ENCODE results near the gene FARP2. TPM values are rescaled to one million over a fixed set of nuclear protein-coding genes. Genes with fewer than 3 reads are reported as not detected.
A peak's percentile ranks its signal among the peaks of the same experiment; 100 is the strongest.
"Not testable (repeated sequence)": the region's sequence is repeated elsewhere in the genome, so short reads cannot be mapped to it uniquely, and the experiment has no call there.

Gene FARP2
- 36.3 and 38.6 TPM in 2 replicates for total RNA-seq (2014; rRNA removed; shearing (Covaris generic))

DNA sequence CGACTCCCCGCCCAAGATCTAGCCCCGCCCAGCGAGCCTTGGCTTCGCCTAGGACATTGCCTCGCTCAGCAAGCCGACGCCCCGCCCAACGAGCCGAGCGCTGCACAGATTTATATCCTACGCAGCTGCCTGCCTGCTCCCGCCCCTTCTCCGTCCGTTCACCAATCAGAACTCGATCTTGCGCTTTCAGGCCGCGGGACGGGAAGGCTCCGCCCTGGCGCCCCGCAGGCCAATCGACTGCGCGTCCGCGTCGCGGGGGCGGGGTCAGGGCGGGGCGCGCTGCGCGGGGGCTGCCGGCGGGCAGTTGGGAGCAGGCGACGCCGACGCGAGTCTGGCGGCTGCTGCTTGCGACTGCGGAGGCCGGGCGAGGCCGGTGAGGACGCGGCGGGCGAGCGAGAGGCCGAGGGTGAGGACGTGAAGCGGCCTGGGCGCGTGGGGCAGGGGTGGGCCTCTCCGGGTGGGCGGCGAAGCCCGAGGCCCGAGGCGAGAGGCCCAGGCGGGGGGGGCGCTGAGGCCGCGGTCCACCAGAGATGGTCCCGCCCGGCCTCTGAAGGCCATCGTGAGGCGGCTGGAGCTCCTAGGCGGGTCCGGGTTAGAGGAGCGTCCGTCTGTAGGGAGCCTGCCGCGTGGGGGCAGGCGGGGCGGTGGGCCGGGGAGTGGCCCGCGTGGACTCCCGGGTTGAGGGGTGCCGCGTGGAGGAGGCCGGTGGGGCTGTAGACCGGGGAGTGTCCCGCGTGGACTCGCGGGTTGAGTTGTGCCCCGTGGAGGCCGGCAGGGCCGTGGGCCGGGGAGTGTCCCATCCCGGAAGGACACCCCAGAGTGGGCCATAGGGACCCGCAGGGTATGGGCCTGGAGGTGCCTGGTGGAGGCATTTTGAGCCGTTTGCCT is at the start of gene FARP2:
Gene FARP2 (plus strand): TSS at position 303 of the 888 bp plus-strand sequence. CDS start 16,823 bp downstream, outside the sequence.
- in situ Hi-C loops (cut with HindIII; ENCODE audit: low sequenced_read_pairs) = no loop called here

DNA sequence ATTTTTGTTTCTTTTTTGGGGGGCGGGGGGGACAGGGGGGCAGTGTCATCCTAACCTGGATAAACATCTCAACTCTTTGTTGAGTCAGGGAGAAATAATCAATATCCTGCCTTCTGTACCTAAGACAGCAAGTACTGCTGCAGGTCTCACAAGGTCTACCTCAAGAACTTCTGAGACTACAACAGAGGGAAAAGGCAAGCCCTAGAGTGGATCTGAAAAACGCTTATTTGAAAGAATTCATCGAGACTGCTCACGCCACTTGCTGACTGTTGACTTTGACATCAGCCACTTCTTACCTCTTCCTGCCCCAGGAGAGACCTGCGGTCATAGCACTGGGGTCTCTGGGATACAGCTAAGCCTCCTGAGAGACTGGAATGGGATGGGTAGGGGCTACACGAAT is 49.0 kb upstream of the FARP2 start:
- in situ Hi-C loops (cut with HindIII; ENCODE audit: low sequenced_read_pairs) = no loop called here
- no peak for DNase-seq (ENCODE audit: low spot score)

More for the DNA sequence above, at the start of gene FARP2:
- DNase-seq (ENCODE audit: low spot score) = peak; percentile 100

GRCh38 chr2:241308267-241308666 is 47.8 kb upstream of the FARP2 start:
- in situ Hi-C loops (cut with HindIII; ENCODE audit: low sequenced_read_pairs) = no loop called here
- no peak for DNase-seq (ENCODE audit: low spot score)

DNA sequence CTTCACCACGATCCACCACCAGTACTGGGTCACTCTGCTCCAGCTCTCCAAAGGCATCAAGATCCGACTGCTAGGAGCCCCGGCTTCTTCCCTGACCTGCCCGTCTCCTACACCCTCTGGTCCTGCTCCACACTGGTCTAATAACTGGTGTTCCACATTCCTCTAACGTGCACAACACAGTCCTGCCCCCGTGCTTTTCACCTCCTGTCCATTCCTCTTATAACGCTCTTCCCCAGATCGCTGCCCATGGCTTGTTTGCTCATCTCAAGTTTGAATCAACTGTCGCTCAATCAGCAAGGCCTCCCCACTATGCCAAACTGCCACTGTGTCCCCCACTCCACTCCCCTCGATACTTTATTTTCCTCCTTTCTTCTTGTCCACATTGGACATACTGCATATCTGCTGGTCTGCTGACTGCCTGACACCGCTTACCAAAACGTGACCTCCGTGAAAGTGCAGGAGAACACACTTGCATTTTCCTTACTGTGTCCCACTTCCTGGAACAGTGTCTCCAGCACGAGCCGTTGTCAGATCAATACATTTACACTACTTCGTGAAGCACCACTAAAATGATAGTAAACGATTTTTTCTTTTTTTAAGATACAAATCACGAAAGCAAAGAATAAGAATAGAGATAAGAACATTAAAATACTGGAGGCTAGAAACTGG is 47.1 kb upstream of the FARP2 start:
- DNase-seq (ENCODE audit: low spot score) = no peak
- in situ Hi-C loops (cut with HindIII; ENCODE audit: low sequenced_read_pairs) = no loop called here

DNA sequence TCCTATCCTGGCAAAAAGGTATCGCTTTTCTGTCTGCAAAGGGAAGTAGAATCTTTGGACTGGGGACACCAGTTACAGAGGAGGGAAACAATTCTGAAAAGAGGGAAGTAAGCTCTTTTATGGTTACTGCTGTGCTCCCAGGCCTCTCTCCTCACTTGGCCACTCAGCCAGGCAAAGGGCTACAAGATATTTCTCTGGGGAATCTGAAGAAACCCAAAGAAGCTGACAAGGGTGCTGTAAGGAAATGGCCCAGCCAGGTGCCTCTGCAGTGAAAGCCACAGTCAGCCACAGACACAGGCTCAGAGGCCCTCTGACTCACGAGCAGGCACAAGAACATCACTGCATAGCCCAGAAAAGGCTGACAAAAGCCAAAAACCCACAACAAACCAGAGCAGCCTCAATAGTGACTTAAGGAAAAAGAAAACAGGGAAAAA is 46.4 kb upstream of the FARP2 start:
- in situ Hi-C loops (cut with HindIII; ENCODE audit: low sequenced_read_pairs) = no loop called here
- DNase-seq (ENCODE audit: low spot score) = no peak

DNA sequence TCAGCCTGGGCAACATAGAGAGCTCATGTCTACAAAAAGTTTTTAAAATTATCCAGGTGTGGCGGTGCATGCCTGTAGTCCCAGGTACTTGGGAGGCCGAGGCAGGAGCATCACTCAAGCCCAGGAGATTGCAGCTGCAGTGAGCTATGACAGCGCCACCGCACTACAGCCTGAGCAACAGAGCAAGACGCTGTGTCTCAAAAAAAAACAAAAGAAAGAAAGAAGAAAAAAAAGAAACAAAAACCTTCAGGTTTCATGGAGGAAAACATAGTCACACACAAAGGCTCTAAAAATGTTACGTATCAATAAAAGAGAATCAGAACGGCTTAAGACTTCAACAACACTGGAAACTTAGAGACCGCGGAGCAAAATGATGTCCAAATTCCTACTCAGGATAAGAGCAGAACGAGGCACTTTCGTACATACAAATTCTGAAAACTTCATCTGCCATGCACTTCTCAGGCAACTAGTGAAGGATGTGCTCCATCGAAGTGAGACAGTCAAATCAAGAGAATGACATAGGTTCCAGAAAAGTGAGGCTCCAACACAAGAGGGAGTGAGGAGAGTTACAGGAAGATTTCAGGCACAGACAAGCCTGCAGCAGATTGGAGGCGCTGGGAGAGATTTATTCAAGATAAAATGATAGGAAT is 45.0 kb upstream of the FARP2 start:
- in situ Hi-C loops (cut with HindIII; ENCODE audit: low sequenced_read_pairs) = no loop called here
- DNase-seq (ENCODE audit: low spot score) = no peak

- no peak for DNase-seq (ENCODE audit: low spot score)
- in situ Hi-C loops (cut with HindIII; ENCODE audit: low sequenced_read_pairs) = no loop called here
These were observed 44.0 kb upstream of the FARP2 start for GRCh38 chr2:241312082-241312481.

DNA sequence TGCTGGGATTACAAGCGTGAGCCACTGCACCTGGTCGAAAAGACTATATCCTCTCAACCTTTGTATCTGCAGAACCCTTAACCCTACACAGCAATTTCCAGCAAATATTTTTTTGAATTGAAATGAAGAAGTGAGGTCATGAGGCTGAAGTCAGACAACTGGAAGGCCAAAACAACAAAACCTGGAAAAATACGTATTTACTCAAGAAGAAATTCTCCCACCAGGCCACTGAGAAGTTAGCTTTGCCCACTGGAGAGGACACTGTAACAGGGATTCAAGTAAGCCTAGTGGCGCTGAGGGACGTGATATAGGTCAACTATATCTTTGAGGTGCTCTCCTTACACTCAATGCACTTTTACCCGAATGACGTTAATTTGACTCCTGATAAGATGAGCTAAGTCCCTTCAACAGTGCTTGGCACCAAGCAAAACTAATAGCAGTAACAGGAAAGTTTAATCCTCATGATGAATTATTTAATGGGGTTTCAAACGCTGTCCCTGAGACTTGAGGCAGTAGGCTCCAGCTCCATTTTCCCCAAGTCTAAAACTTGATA is 42.5 kb upstream of the FARP2 start:
- no peak for DNase-seq (ENCODE audit: low spot score)
- in situ Hi-C loops (cut with HindIII; ENCODE audit: low sequenced_read_pairs) = no loop called here

GRCh38 chr2:241314226-241315092 is 41.6 kb upstream of the FARP2 start:
- no peak for DNase-seq (ENCODE audit: low spot score)
- in situ Hi-C loops (cut with HindIII; ENCODE audit: low sequenced_read_pairs) = no loop called here

GRCh38 chr2:241315093-241315878 is 40.8 kb upstream of the FARP2 start, which contains the start of gene HDLBP:
HDLBP (minus strand) TSS chr2:241315672; CDS start chr2:241266869, 48,803 bp downstream.
- peak; percentile 96 for DNase-seq (ENCODE audit: low spot score)
- in situ Hi-C loops (cut with HindIII; ENCODE audit: low sequenced_read_pairs) = no loop called here

GRCh38 chr2:241315879-241316631 is 40.0 kb upstream of the FARP2 start, which contains the start of gene SEPTIN2:
SEPTIN2 (plus strand) TSS chr2:241315925; CDS start chr2:241324233, 8,308 bp downstream.
- peak; percentile 67 for DNase-seq (ENCODE audit: low spot score)
- in situ Hi-C loops (cut with HindIII; ENCODE audit: low sequenced_read_pairs) = no loop called here

DNA sequence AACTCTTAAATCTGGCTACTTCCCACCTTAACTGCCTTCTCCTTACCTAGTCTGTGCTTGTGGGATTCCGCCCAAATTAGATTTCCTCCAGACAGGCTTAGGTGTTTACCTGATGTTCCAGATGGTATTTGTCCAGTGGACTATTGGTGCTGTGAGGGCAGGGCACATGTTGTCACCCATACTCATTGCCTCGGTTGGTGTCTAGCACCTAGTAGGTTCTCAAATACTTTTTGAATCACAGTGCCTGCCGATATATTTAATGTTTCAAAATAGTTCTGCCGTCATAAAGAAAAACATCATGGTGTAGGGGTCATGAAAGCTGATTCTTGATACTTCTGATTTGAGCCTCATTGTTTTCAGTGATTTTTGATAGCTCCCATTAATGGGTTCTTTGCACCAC is 39.3 kb upstream of the FARP2 start:
- DNase-seq (ENCODE audit: low spot score) = no peak
- in situ Hi-C loops (cut with HindIII; ENCODE audit: low sequenced_read_pairs) = no loop called here

DNA sequence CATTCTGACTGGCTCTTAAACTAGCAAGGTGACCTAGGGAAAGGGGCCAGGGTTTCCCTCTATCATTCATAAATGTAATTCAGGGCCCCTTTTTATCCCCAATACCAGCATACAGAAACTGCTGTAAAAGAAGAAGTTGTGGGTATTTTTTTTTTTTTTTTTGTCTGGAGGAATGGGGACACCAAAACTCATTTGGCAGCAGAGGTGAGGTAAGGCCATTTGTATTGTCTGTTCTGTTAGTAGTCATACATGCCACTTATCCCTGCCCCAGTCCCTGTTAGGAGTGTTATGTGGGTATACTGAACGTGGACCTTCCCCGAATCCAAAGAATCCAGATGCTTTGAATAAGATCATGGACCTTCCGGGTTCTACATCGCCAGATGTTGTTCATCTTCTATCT is 38.7 kb upstream of the FARP2 start:
- in situ Hi-C loops (cut with HindIII; ENCODE audit: low sequenced_read_pairs) = no loop called here
- DNase-seq (ENCODE audit: low spot score) = no peak

GRCh38 chr2:241318830-241319229 is 37.3 kb upstream of the FARP2 start:
- DNase-seq (ENCODE audit: low spot score); in situ Hi-C loops (cut with HindIII; ENCODE audit: low sequenced_read_pairs): not testable (repeated sequence)

DNA sequence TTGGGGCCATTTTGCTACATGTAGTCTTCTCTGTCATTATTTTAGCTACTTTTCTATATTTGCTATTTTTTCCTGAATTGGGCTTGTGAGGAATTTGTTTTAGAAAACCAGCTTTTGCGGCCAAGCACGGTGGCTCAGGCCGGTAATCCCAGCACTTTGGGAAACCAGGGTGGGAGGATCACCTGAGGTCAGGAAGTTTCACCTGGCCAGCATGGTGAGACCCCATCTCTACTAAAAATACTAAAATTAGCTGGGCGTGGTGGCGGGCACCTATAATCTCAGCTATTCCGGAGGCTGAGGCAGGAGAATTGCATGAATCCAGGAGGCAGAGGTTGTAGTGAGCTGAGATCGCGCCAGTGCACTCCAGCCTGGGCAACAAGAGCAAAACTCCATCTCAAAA is 35.7 kb upstream of the FARP2 start:
- in situ Hi-C loops (cut with HindIII; ENCODE audit: low sequenced_read_pairs) = no loop called here

GRCh38 chr2:241321033-241321432 is 35.1 kb upstream of the FARP2 start:
- DNase-seq (ENCODE audit: low spot score) = no peak
- in situ Hi-C loops (cut with HindIII; ENCODE audit: low sequenced_read_pairs) = no loop called here

More for the DNA sequence above, 35.7 kb upstream of the FARP2 start:
- DNase-seq (ENCODE audit: low spot score) = no peak

DNA sequence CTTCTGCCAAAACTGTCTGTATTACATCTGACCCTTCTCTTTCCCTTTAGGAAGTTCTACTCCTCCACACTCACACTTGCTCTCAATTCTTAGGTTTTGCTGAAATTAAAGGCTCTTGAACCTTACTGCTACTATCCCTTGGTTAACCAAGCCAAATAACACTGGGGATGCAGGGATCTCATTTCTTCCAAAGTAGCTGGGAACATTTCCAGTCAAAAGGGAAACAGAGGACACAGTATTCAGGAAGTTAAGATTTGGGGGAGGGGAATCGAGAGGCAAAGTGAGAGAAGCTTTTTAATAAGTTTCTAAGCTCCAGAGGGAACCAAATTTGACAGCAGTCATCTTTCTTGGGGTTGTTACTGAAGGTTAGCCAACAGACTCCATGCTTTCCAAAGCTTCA is 34.2 kb upstream of the FARP2 start:
- no peak for DNase-seq (ENCODE audit: low spot score)
- in situ Hi-C loops (cut with HindIII; ENCODE audit: low sequenced_read_pairs) = no loop called here

Measured in G401 (cell line).